NT2/D1 (cell line): ENCODE results near the gene CORO7.

Experiments used
- SUZ12 ChIP-seq: IDR thresholded peaks from 2 replicates; pipeline ENCODE4 v1.6.1; 2011; ENCODE audit not compliant: insufficient read length, insufficient read depth; ENCODE audit errors: extremely low read depth
- YY1 ChIP-seq: IDR thresholded peaks from 2 replicates; pipeline ENCODE4 v1.6.1; 2011; ENCODE audit not compliant: insufficient read length, insufficient read depth
- ZNF274 ChIP-seq: IDR thresholded peaks from 2 replicates; pipeline ENCODE4 v1.6.1; 2011; ENCODE audit warnings: mild to moderate bottlenecking, low read depth, low read length

DNA sequence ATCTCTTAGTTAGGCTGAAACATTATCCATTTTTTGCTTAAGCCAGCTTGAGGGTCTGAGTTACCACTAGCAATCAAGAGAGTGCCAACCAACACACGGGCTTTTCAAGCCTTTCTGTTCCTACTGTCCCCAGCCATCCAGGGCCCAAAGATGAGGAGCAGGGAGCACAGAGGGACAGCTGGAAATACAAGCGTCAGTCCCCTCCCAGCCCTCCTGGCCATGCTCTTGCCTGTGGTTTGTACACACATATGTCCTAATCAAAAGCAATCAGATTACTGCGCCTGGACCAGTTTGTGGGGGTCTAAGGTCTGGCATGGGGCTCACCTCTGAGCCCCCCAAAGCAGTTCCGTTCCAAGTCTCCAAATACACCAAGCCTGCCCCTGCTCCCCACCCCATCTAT is 3.5 kb downstream of the CORO7 start:
- no peak for TF ChIP-seq YY1
- TF ChIP-seq ZNF274, result no peak
- no peak for TF ChIP-seq SUZ12
